MM.1S (cell line): Measurements from ENCODE around the gene PICK1.

Experiments used
- DNase-seq: peaks from one replicate; pipeline ENCODE4 v3.0.0-alpha.2; 2015
- H2AFZ ChIP-seq: fragments of 300-600 bp; sonication (generic); 2 replicates; pipeline ENCODE4 v1.6.0; 2016; ENCODE audit warnings: antibody characterized with exemption, low read length
- H3F3A ChIP-seq: fragments of 300-600 bp; sonication (generic); 2 replicates; pipeline ENCODE4 v1.6.1; 2016; ENCODE audit warnings: mild to moderate bottlenecking, antibody characterized with exemption, low read length, moderate library complexity, mixed read lengths; ENCODE audit not compliant: insufficient read depth
- H3K27ac ChIP-seq: fragments of 300-600 bp; sonication (generic); 2 replicates; pipeline ENCODE4 v1.5.1; 2016; ENCODE audit warnings: mild to moderate bottlenecking, low read length
- H3K27me3 ChIP-seq: fragments of 300-600 bp; sonication (generic); replicated peaks from 2 replicates; pipeline ENCODE4 v1.6.0; 2016; ENCODE audit warnings: low read length; ENCODE audit not compliant: insufficient read depth
- H3K36me3 ChIP-seq: fragments of 300-600 bp; sonication (generic); replicated peaks from 2 replicates; pipeline ENCODE4 v1.6.1; 2016; ENCODE audit warnings: mild to moderate bottlenecking, low read length, mixed read lengths; ENCODE audit not compliant: insufficient read depth
- H3K4me1 ChIP-seq: fragments of 300-600 bp; sonication (generic); 2 replicates; pipeline ENCODE4 v1.6.1; 2016; ENCODE audit warnings: low read length, mixed read lengths
- H3K4me2 ChIP-seq: fragments of 300-600 bp; sonication (generic); 2 replicates; pipeline ENCODE4 v1.6.0; 2016; ENCODE audit warnings: low read depth, low read length
- H3K4me3 ChIP-seq: fragments of 300-600 bp; sonication (generic); 2 replicates; pipeline ENCODE4 v1.5.1; 2016; ENCODE audit warnings: low read length, mixed read lengths
- H3K79me2 ChIP-seq: fragments of 300-600 bp; sonication (generic); 2 replicates; pipeline ENCODE4 v1.6.1; 2016; ENCODE audit warnings: mixed run types, low read length, mixed read lengths
- H3K9ac ChIP-seq: fragments of 300-600 bp; sonication (generic); 2 replicates; pipeline ENCODE4 v1.6.1; 2016; ENCODE audit warnings: low read length, mixed read lengths
- H3K9me2 ChIP-seq: fragments of 300-600 bp; sonication (generic); replicated peaks from 2 replicates; pipeline ENCODE4 v1.6.1; 2016; ENCODE audit warnings: mild to moderate bottlenecking, low read length, mixed read lengths; ENCODE audit not compliant: insufficient read depth
- H3K9me3 ChIP-seq: fragments of 300-600 bp; sonication (generic); replicated peaks from 2 replicates; pipeline ENCODE4 v1.6.1; 2016; ENCODE audit warnings: mild to moderate bottlenecking, low read length, mixed read lengths; ENCODE audit not compliant: insufficient read depth
- H4K20me1 ChIP-seq: fragments of 300-600 bp; sonication (generic); 2 replicates; pipeline ENCODE4 v1.6.1; 2016; ENCODE audit warnings: mild to moderate bottlenecking, low read length, moderate library complexity, mixed read lengths; ENCODE audit not compliant: insufficient read depth
- CTCF ChIP-seq: fragments of 300-600 bp; sonication (generic); IDR thresholded peaks from 2 replicates; pipeline ENCODE4 v1.5.1; 2016; ENCODE audit warnings: antibody characterized with exemption, low read length, mixed read lengths
- EZH2 ChIP-seq: fragments of 300-600 bp; sonication (generic); optimal IDR thresholded peaks from 2 replicates; pipeline ENCODE3; 2017; ENCODE audit warnings: low read depth, mild to moderate bottlenecking, antibody characterized with exemption, low read length, mixed read lengths
- EZH2phosphoT487 ChIP-seq: fragments of 300-600 bp; sonication (generic); IDR thresholded peaks from 2 replicates; pipeline ENCODE4 v1.6.1; 2018; ENCODE audit warnings: antibody characterized with exemption, low read length

Gene PICK1

DNA sequence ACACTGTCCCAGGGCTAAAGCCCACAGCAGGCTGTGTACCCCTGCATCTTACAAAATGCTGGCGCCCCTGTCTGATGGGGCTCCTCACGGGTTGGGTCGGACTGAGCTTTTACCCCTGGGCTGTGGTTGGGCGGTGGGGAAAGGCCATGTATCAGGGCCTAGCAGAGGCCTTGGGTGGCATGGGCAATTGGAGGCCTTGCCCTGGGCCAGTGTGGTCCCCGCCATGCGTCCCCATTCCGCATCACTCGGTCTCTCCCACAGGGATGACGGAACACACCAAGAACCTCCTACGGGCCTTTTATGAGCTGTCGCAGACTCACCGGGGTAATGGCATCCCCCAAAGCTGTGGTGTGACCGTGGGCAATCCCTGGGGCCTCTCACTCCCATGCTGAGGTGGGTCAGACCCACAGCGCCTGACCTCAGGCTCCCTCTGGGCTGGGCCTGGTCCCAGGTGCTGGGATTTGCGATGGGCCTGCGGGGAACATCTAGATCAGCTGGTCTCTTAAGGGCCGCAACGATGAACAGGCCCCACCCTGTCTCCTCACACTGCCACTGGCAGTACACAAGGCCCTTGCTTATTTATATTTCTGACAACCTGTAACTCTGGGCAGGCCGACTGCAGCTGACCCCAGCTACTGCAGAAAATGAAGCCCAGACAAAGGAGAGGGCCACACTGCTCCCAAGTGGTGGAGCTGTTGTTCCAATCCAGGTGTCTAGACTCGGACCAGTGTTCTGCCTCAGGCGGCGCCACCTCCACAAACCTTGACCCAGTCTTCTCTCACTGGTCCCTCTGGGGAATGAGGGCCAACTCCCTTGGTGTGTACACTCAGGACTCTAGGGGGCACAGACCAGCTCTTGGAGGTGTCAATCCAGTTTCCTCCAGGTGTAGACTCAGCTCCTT, 14.5 kb downstream of the PICK1 start:
- Histone ChIP-seq H3K79me2 (peaks cover 21% of the 10 kb centered on the region), H4K20me1 (no peaks in the 10 kb centered on the region), H3K4me2 (no peak overlapping the region), H3K9me2 (no peaks in the 10 kb centered on the region), H2AFZ (no peak overlapping the region), H3K36me3 (no peaks in the 10 kb centered on the region), H3K27me3 (no peaks in the 10 kb centered on the region), H3K9me3 (no peaks in the 10 kb centered on the region), H3K27ac (no peak overlapping the region), H3K4me1 (peaks cover 37% of the 10 kb centered on the region), H3K4me3 (no peak overlapping the region), H3F3A (peaks cover 30% of the 10 kb centered on the region), H3K9ac (no peak overlapping the region)
- TF ChIP-seq EZH2, result no peak
- no peak for TF ChIP-seq CTCF
- TF ChIP-seq EZH2phosphoT487, result no peak
- DNase-seq, result no peak

GRCh38 chr22:38072322-38073149, 15.3 kb downstream of the PICK1 start:
- H3K27ac ChIP-seq, result no peak overlapping the region
- H3F3A ChIP-seq, result peaks cover 30% of the 10 kb centered on the region
- H4K20me1 ChIP-seq, result no peaks in the 10 kb centered on the region
- peaks cover 35% of the 10 kb centered on the region for H3K4me1 ChIP-seq
- no peaks in the 10 kb centered on the region for H3K36me3 ChIP-seq
- H3K9ac ChIP-seq, result no peak overlapping the region
- DNase-seq, result no peak
- H3K4me3 ChIP-seq, result no peak overlapping the region
- no peaks in the 10 kb centered on the region for H3K27me3 ChIP-seq
- no peaks in the 10 kb centered on the region for H3K9me2 ChIP-seq
- peaks cover 16% of the 10 kb centered on the region for H3K79me2 ChIP-seq
- no peaks in the 10 kb centered on the region for H3K9me3 ChIP-seq
- no peak overlapping the region for H3K4me2 ChIP-seq
- H2AFZ ChIP-seq, result no peak overlapping the region
- TF ChIP-seq EZH2 (no peak), CTCF (no peak)

DNA sequence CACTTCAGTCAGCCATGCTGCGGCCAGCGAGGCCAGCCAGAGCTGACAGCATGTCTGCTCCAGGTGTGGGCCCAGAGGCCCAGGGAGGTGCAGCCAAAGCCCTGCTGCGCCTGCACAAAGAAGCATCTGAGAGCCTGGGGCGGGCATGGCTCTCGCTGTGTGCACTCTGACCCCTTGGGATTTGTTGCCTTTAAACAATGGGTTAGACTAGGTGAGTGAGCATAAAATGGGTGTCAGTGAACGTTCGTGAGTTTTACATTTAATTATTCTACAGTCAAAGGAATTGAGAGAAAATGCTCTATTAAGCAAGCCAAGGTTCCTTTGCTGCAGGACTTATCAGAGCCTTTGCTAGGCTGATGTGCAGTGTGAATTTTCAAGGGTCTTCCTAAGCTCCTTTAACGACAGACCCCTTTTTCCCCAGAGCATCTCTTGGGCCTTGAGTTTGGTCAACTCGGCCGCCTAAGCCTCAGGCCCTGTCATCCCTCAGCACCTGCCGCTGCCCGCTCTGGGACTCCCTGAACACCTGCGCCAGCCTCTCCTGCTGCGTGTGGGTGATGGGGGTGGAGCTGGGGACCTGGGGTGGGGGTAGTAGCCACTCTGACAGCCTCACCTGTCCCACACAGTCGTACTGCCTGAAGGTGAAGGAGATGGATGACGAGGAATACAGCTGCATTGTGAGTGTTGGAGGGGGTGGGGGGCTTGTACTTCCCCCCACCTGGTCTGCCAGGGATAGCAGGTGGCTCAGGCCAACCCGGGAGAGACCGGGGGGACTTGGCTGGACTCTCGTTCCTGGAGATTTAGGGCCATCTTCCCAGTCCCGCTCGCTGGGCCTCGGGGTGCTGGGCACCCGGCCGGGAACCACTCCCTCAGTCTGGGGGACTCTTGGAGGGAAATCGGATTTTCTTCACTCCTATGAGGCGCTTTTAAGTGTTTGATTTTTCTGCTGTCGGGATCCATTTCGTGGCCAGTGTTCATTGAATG, 16.2 kb downstream of the PICK1 start:
- TF ChIP-seq EZH2phosphoT487 (no peak), CTCF (no peak), EZH2 (no peak)
- Histone ChIP-seq H3K9me3 (no peaks in the 10 kb centered on the region), H3K27ac (no peak overlapping the region), H3K4me2 (no peak overlapping the region), H3K27me3 (no peaks in the 10 kb centered on the region), H3K9me2 (no peaks in the 10 kb centered on the region), H3K4me1 (peaks cover 26% of the 10 kb centered on the region), H3K79me2 (peaks cover 7% of the 10 kb centered on the region; the same call in 1 of the 2 replicates), H2AFZ (no peak overlapping the region), H3K9ac (no peak overlapping the region), H4K20me1 (no peaks in the 10 kb centered on the region), H3K4me3 (no peak overlapping the region), H3K36me3 (no peaks in the 10 kb centered on the region), H3F3A (peaks cover 23% of the 10 kb centered on the region)
- DNase-seq, result no peak
